ENCODE measurements around the gene POLR3C. TPM values are rescaled to one million over a fixed set of nuclear protein-coding genes. Genes with fewer than 3 reads are reported as not detected.
"Not testable (repeated sequence)": the region's sequence is repeated elsewhere in the genome, so short reads cannot be mapped to it uniquely, and the experiment has no call there.

Gene POLR3C
- total and polyA plus RNA-seq, 2 of the 13 experiments (the other 11 are each of a cell fraction or from before 2014, with no cell fraction given) = 15.5 to 24.3 TPM

DNA sequence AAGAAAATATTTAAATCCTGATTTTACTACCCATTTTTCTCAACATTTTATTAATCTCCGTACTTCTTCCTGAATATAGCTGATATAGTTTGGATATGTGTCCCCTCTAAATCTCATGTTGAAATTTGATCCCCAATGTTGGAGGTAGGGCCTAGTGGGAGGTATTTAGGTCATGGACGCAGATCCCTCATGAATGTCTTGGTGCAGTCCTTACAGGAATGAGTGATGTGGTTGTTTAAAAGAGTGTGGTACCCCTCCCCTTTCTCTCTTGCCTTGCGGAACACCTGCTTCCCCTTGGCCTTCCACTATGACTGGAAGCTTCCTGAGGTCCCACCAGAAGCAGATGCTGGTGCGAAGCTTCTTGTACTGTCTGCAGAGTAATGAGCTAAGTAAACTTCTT lies 17.6 kb upstream of the POLR3C start (continued):
- TF ChIP-seq, protein P1, sequence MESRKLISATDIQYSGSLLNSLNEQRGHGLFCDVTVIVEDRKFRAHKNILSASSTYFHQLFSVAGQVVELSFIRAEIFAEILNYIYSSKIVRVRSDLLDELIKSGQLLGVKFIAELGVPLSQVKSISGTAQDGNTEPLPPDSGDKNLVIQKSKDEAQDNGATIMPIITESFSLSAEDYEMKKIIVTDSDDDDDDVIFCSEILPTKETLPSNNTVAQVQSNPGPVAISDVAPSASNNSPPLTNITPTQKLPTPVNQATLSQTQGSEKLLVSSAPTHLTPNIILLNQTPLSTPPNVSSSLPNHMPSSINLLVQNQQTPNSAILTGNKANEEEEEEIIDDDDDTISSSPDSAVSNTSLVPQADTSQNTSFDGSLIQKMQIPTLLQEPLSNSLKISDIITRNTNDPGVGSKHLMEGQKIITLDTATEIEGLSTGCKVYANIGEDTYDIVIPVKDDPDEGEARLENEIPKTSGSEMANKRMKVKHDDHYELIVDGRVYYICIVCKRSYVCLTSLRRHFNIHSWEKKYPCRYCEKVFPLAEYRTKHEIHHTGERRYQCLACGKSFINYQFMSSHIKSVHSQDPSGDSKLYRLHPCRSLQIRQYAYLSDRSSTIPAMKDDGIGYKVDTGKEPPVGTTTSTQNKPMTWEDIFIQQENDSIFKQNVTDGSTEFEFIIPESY (CRISPR knock-in tag; IDR thresholded peaks at IDR 0.05) = no peak
- TF ChIP-seq HMG20B (CRISPR knock-in tag; conservative IDR thresholded peaks at IDR 0.05) = no peak
- TF ChIP-seq ZNF232 (CRISPR knock-in tag; IDR thresholded peaks at IDR 0.05; ENCODE audit: borderline replicate concordance) = no peak
- TF ChIP-seq SNAI1 (CRISPR knock-in tag; IDR thresholded peaks at IDR 0.05; ENCODE audit: borderline replicate concordance) = no peak
- no peak for TF ChIP-seq ZNF709 (CRISPR knock-in tag; IDR thresholded peaks at IDR 0.05)

DNA sequence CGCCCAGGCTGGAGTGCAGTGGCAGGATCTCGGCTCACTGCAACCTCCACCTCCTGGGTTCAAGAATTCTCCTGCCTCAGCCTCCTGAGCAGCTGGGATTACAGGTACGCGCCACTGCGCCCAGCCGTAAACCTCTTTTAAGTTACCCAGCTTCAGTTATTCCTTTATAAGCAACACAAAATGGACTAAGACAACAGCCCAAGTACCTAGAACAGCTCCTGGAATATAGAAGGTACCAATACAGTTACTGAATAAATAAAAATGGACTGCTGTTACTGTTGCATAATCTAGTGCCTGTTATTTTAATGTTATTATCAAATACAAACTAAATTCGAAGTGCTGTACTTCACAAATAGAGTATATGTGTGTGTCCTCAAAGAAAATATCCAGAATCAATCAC lies 17.2 kb upstream of the POLR3C start:
- FAIRE-seq (no peak), DNase-seq (ENCODE audit: low spot score) (no peak), ATAC-seq (no peak)
- ChIA-PET POLR2A (no interaction called here), CTCF (ENCODE audit: low intra/inter-chr PET ratio, low total read pairs) (no interaction called here)
- Histone ChIP-seq H3K79me2 (ENCODE audit: insufficient read depth, low read length) (peaks cover 20% of the 10 kb centered on the region), H3K4me2 (ENCODE audit: low read depth, low read length) (no peak overlapping the region), H3K27ac (ENCODE audit: extremely low read length, insufficient read depth, low read length) (no peak overlapping the region), H3K4me1 (ENCODE audit: insufficient read depth, low read length) (no peaks in the 10 kb centered on the region), H3K4me3 (replicated peaks in 1 of 3; ENCODE audit: insufficient read depth in 1 of 3, low read depth in 2 of 3, low read length in 3 of 3) (no peak overlapping the region), H3K27me3 (ENCODE audit: control insufficient read depth in 1 of 2, insufficient read depth in 2 of 2, low read length in 2 of 2) (no peaks in the 10 kb centered on the region), H4K20me1 (ENCODE audit: insufficient read depth, low read length) (no peaks in the 10 kb centered on the region), H3K9ac (ENCODE audit: insufficient read depth, low read depth, low read length) (no peak overlapping the region), H3K36me3 (replicated peaks in 1 of 2; ENCODE audit: control insufficient read depth in 1 of 2, insufficient read depth in 2 of 2, low read length in 2 of 2) (peaks cover 0 to 2% of the 10 kb centered on the region in 2 experiments; a peak in 2 of 5 replicates), H2AFZ (ENCODE audit: low read length) (no peak overlapping the region), H3K9me3 (ENCODE audit: low read length) (no peaks in the 10 kb centered on the region)
- 93% methylated on average over 7 of the region's 7 CpGs for WGBS (ENCODE audit: low lambda C conversion rate)
- intact Hi-C loops (cut with micrococcal nuclease; ENCODE audit: unreplicated experiment) (no loop called here), in situ Hi-C loops (cut with HindIII; ENCODE audit: extremely low pct_ligation_motif_present, low pct_unique_long_range_greater_than_20kb) (no loop called here)
- TF ChIP-seq SOX13 (IDR thresholded peaks at IDR 0.05) = no peak
- no peak for TF ChIP-seq SOX13 (CRISPR knock-in tag; conservative IDR thresholded peaks at IDR 0.05 in 1 of 2, IDR thresholded peaks at IDR 0.05 in 1 of 2)
- TF ChIP-seq ZNF350 (CRISPR knock-in tag; IDR thresholded peaks at IDR 0.05; ENCODE audit: borderline replicate concordance, low read depth) = no peak
- BruUV-seq (replicated peaks) = no TSS peak

DNA sequence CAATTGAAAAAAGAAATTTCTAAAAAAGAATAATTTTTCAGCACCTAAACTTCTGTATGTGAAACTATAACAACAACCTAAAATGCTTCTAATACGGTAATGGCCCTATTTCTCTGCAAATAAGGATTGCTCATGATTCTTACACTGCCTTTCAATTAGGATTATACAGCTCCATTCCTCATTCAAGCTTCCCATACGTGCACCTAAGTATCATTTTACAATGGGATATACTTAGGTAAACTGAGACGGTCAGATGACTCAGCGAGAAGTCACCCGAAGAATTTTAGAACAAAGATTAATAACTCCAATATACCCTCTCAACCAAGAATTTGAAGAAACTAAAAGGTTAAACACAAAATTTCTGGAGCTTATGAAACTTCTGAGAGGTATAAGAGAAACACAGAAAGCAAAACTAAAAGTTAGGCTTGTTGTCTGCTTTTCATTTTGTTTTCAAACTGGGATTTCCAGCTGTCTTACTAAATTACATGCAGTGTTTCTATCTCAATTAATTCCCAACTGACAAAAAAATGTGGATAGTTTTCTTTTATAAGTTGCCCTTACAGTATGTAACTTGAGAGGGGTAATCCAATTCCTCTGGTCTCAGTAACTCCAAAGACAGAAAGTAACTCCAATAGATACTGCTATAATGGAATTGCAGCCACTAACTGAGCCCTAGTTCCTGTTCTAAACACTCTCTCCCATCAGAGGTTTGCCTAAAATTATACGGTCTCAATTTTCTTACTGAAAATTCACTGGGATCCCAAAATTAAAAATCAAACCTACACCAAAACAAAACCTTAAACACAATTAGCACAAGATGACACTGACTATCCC lies 10.8 kb upstream of the POLR3C start:
- H3K9ac ChIP-seq (ENCODE audit: insufficient read depth, low read depth, low read length); H4K20me1 ChIP-seq (ENCODE audit: insufficient read depth, low read length); H3K27me3 ChIP-seq (ENCODE audit: control insufficient read depth in 1 of 2, insufficient read depth in 2 of 2, low read length in 2 of 2); H2AFZ ChIP-seq (ENCODE audit: low read length); DNase-seq (ENCODE audit: low spot score); H3K4me2 ChIP-seq (ENCODE audit: low read depth, low read length); H3K27ac ChIP-seq (ENCODE audit: extremely low read length, insufficient read depth, low read length); H3K4me3 ChIP-seq (replicated peaks in 1 of 3; ENCODE audit: insufficient read depth in 1 of 3, low read depth in 2 of 3, low read length in 3 of 3); H3K79me2 ChIP-seq (ENCODE audit: insufficient read depth, low read length); CTCF ChIA-PET (ENCODE audit: low intra/inter-chr PET ratio, low total read pairs); H3K4me1 ChIP-seq (ENCODE audit: insufficient read depth, low read length); ATAC-seq; H3K36me3 ChIP-seq (replicated peaks in 1 of 2; ENCODE audit: control insufficient read depth in 1 of 2, insufficient read depth in 2 of 2, low read length in 2 of 2); BruUV-seq (replicated peaks); POLR2A ChIA-PET; FAIRE-seq; in situ Hi-C loops (cut with HindIII; ENCODE audit: extremely low pct_ligation_motif_present, low pct_unique_long_range_greater_than_20kb); H3K9me3 ChIP-seq (ENCODE audit: low read length); intact Hi-C loops (cut with micrococcal nuclease; ENCODE audit: unreplicated experiment): not testable (repeated sequence)
- 91% methylated on average over 6 of the region's 6 CpGs for WGBS (ENCODE audit: low lambda C conversion rate)

DNA sequence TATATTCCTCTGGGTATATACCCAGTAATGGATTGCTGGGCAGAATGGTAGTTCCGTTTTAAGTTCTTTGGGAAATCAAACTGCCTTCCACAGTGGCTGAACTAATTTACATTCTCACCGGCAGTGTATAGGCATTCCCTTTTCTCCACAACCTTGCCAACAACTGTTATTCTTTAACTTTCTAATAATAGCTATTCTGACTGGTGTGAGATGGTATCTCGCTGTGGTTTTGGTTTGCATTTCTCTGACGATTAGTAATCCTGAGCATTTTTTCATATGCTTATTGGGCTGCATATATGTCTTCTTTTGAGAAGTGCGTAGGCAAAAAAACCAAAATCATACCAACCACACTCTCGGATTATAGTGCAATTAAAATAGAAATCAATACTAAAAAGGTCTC lies 5.9 kb upstream of the POLR3C start:
- intact Hi-C loops (cut with micrococcal nuclease; ENCODE audit: unreplicated experiment); FAIRE-seq; H3K9ac ChIP-seq (ENCODE audit: insufficient read depth, low read depth, low read length); CTCF ChIA-PET (ENCODE audit: low intra/inter-chr PET ratio, low total read pairs); H3K27me3 ChIP-seq (ENCODE audit: control insufficient read depth in 1 of 2, insufficient read depth in 2 of 2, low read length in 2 of 2); H3K79me2 ChIP-seq (ENCODE audit: insufficient read depth, low read length); H3K4me3 ChIP-seq (replicated peaks in 1 of 3; ENCODE audit: insufficient read depth in 1 of 3, low read depth in 2 of 3, low read length in 3 of 3); H3K4me2 ChIP-seq (ENCODE audit: low read depth, low read length); BruUV-seq (replicated peaks); POLR2A ChIA-PET; ATAC-seq; H3K4me1 ChIP-seq (ENCODE audit: insufficient read depth, low read length); H2AFZ ChIP-seq (ENCODE audit: low read length); in situ Hi-C loops (cut with HindIII; ENCODE audit: extremely low pct_ligation_motif_present, low pct_unique_long_range_greater_than_20kb); H3K36me3 ChIP-seq (replicated peaks in 1 of 2; ENCODE audit: control insufficient read depth in 1 of 2, insufficient read depth in 2 of 2, low read length in 2 of 2); H4K20me1 ChIP-seq (ENCODE audit: insufficient read depth, low read length); H3K27ac ChIP-seq (ENCODE audit: extremely low read length, insufficient read depth, low read length); DNase-seq (ENCODE audit: low spot score); H3K9me3 ChIP-seq (ENCODE audit: low read length): not testable (repeated sequence)
- 78% methylated on average over 3 of the region's 6 CpGs for WGBS (ENCODE audit: low lambda C conversion rate)
